Esophagus muscularis mucosa (tissue), 4 donors: Measurements from ENCODE around the gene RAB3D. TPM values are rescaled to one million over a fixed set of nuclear protein-coding genes. Genes with fewer than 3 reads are reported as not detected.

ENCODE experiments used
- DNase-seq: peaks from one replicate; pipeline ENCODE4 v3.0.0-alpha.2; 2017; ENCODE audit errors: extremely low spot score
- H3K27ac ChIP-seq, 4 donors: fragments of 200-600 bp; sonication (generic); replicated peaks in 1 of 4; 1 replicate in 3 of 4; 2 replicates in 1 of 4; pipeline ENCODE4 v1.5.1; 2016 to 2019; ENCODE audit warnings: mild to moderate bottlenecking in 1 of 4
- H3K27me3 ChIP-seq, 4 donors: fragments of 200-600 bp; sonication (generic); one replicate each; pipeline versions ENCODE4 v1.5.1 to v1.6.0; 2016 to 2019
- H3K36me3 ChIP-seq, 4 donors: fragments of 200-600 bp; sonication (generic); one replicate each; pipeline ENCODE4 v1.5.1; 2016 to 2019
- H3K4me1 ChIP-seq, 4 donors: fragments of 200-600 bp; sonication (generic); one replicate each; pipeline ENCODE4 v1.5.1; 2016 to 2019
- H3K4me3 ChIP-seq, 4 donors: fragments of 200-600 bp; sonication (generic); 1 replicate in 2 of 4; 2 replicates in 2 of 4; pipeline ENCODE4 v1.5.1; 2016 to 2019; ENCODE audit warnings: mild to moderate bottlenecking in 4 of 4, moderate library complexity in 1 of 4
- H3K9me3 ChIP-seq, 4 donors: fragments of 200-600 bp; sonication (generic); 1 replicate in 3 of 4; 2 replicates in 1 of 4; pipeline ENCODE4 v1.5.1; 2016 to 2019
- EP300 ChIP-seq: sonication (generic); formaldehyde crosslinking; IDR thresholded peaks from one replicate; pipeline ENCODE4 v1.6.1; 2017; ENCODE audit warnings: antibody characterized with exemption
- POLR2A ChIP-seq: fragments of 450-650 bp; IDR thresholded peaks from one replicate; pipeline ENCODE4 v1.6.1; 2017; ENCODE audit warnings: antibody characterized with exemption, moderate library complexity, mild to moderate bottlenecking, low read depth
- POLR2AphosphoS5 ChIP-seq, 2 donors: sonication (generic); formaldehyde crosslinking; IDR thresholded peaks; one replicate each; pipeline ENCODE4 v1.6.1; 2017; ENCODE audit warnings: antibody characterized with exemption in 2 of 2
- WGBS: methylation state at CpG from one replicate; pipeline ENCODE4 v1.1.5; 2018; 5-methylcytosine and 5-hydroxymethylcytosine counted together
- intact Hi-C: fragments of 100-400 bp; cut with DNase I; formaldehyde crosslinking; loops from one replicate; pipeline ENCODE4 v1.15.1; 2023
- total RNA-seq, 4 donors: library from RNA; depleted of rRNA; stranded (reverse); fragments of >200 nt; gene quantifications; one replicate each; pipeline versions ENCODE4 v1.1.0 to v1.2.1, GENCODE V29; 2016
- TF ChIP-seq, protein P1 (sequence below), 3 experiments: fragments of 200-600 bp in 2 of 3; fragments of 450-650 bp in 1 of 3; sonication (generic) in 2 of 3; IDR thresholded peaks; one replicate each; pipeline ENCODE4 v1.5.1; 2017 to 2019; ENCODE audit warnings: antibody characterized with exemption in 3 of 3, mild to moderate bottlenecking in 2 of 3, moderate library complexity in 1 of 3

Gene RAB3D
- total RNA-seq, 4 donors from 2014 or later: 15.1 to 40.3 (median 27.9) TPM

DNA sequence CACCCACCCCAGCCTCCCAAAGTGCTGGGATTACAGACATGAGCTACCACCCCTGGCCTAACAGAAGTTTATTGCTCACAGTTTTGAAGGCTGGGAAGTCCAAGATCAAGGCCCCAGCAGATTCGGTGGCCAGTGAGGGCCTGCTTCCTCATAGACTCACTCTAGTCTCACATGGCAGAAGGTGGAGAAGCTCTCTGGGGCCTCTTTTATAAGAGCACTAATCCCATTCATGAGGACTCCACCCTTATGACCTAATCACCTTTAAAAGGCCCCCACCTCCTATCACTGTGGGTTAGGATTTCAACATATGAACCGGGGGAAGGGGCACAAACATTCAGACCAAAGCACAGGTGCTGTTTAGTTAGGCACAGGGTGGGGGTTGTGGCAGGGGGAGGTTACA is 28.1 kb upstream of the RAB3D start:
- intact Hi-C loops: no loop called here
- no peak overlapping the region for H3K27ac ChIP-seq

DNA sequence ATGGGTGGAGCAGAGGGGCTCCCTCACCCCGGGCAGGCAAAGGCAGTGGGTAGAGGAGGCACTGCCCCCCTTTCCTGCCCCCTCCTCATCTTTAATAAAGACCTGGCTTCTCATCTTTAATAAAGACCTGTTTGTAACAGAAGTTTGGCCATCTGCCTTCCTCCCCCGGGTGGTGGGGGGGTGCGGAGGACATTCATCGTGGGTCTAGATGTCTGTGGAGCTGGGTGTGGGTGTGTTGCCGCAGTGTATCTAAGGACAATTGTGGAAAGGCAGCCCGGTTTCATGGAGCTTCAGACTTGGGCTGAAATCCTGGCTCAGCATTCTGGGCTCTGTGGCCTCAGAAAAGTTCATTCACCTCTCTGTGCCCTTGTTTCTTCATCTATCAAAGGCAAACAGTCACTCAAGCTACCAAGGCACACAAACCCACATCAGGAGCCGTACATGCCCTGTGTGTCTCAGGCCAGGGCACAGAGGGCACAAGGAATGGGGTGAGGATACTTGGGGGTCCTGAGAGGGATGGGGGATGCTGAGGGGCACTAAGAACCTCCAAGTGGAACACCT is 26.2 kb upstream of the RAB3D start:
- Histone ChIP-seq H3K27ac (no peak overlapping the region), H3K4me1 (peaks cover 0 to 10% (median 0%) of the 10 kb centered on the region in 4 donors), H3K9me3 (no peaks in the 10 kb centered on the region), H3K4me3 (no peak overlapping the region), H3K27me3 (no peaks in the 10 kb centered on the region), H3K36me3 (peaks cover 12 to 75% (median 61%) of the 10 kb centered on the region in 4 donors)
- no peak for DNase-seq
- WGBS: 64% methylated on average over 7 of the region's 7 CpGs
- intact Hi-C loops: no loop called here
- TF ChIP-seq, protein P1, sequence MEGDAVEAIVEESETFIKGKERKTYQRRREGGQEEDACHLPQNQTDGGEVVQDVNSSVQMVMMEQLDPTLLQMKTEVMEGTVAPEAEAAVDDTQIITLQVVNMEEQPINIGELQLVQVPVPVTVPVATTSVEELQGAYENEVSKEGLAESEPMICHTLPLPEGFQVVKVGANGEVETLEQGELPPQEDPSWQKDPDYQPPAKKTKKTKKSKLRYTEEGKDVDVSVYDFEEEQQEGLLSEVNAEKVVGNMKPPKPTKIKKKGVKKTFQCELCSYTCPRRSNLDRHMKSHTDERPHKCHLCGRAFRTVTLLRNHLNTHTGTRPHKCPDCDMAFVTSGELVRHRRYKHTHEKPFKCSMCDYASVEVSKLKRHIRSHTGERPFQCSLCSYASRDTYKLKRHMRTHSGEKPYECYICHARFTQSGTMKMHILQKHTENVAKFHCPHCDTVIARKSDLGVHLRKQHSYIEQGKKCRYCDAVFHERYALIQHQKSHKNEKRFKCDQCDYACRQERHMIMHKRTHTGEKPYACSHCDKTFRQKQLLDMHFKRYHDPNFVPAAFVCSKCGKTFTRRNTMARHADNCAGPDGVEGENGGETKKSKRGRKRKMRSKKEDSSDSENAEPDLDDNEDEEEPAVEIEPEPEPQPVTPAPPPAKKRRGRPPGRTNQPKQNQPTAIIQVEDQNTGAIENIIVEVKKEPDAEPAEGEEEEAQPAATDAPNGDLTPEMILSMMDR (IDR thresholded peaks at IDR 0.05): no peak

More for the DNA sequence above, 28.1 kb upstream of the RAB3D start:
- WGBS: 92% methylated on average over 2 of the region's 2 CpGs
- H3K4me1 ChIP-seq: peaks cover 0 to 10% (median 0%) of the 10 kb centered on the region in 4 donors
- H3K9me3 ChIP-seq: no peaks in the 10 kb centered on the region
- TF ChIP-seq, protein P1 (IDR thresholded peaks at IDR 0.05): no peak
- TF ChIP-seq EP300: no peak
- TF ChIP-seq POLR2AphosphoS5 (IDR thresholded peaks at IDR 0.05): no peak
- no peak for TF ChIP-seq POLR2A
- H3K36me3 ChIP-seq: peaks cover 5 to 56% (median 42%) of the 10 kb centered on the region in 4 donors
- DNase-seq: no peak
- H3K4me3 ChIP-seq: no peak overlapping the region
- no peaks in the 10 kb centered on the region for H3K27me3 ChIP-seq

DNA sequence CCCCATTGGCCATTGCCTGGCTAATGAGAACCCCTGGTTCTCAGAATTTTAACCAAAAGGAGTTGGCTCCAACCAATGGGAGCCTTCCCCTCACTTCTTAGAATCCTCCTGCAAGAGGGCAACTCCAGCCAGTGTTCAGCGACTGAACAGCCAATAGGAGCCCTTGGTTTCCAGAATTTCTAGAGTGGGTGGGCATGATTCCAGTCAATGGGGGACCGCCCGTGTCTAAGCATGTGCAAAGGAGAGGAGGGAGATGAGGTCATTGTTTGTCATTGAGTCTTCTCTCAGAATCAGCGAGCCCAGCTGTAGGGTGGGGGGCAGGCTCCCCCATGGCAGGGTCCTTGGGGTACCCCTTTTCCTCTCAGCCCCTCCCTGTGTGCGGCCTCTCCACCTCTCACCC is 25.5 kb upstream of the RAB3D start:
- 65% methylated on average over 5 of the region's 5 CpGs for WGBS
- Histone ChIP-seq H3K9me3 (no peaks in the 10 kb centered on the region), H3K4me3 (no peak overlapping the region), H3K36me3 (peaks cover 12 to 79% (median 65%) of the 10 kb centered on the region in 4 donors), H3K27me3 (no peaks in the 10 kb centered on the region), H3K4me1 (peaks cover 0 to 10% (median 0%) of the 10 kb centered on the region in 4 donors), H3K27ac (no peak overlapping the region)
- TF ChIP-seq POLR2AphosphoS5 (IDR thresholded peaks at IDR 0.05) (no peak), POLR2A (no peak)
- TF ChIP-seq, protein P1 (IDR thresholded peaks at IDR 0.05): no peak
- intact Hi-C loops: no loop called here
- DNase-seq: no peak

DNA sequence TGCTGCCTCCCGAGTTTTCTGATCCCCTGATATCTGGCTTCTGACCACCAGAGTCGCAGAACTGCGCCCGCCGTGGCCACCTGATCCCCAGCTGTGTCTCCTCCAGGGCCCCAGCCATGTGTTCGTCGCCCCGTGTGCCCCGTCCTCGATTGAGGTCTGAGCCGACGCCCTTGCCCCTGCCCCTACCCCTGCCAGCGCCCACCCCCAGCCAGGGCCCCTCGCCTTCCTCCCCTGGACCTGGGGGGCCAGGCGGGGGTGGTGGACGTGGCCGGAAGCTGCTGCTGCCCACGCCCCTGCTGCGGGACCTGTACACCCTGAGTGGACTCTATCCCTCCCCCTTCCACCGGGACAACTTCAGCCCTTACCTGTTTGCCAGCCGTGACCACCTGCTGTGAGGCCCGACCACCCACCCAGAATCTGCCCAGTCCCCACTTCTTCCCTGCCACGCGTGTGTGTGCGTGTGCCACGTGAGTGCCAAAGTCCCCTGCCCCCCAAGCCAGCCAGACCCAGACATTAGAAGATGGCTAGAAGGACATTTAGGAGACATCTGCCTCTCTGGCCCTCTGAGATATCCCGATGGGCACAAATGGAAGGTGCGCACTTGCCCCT is 24.9 kb upstream of the RAB3D start:
- Histone ChIP-seq H3K36me3 (peaks cover 16 to 82% (median 66%) of the 10 kb centered on the region in 4 donors), H3K9me3 (no peaks in the 10 kb centered on the region), H3K4me3 (no peak overlapping the region), H3K27me3 (no peaks in the 10 kb centered on the region), H3K27ac (no peak overlapping the region), H3K4me1 (peaks cover 0 to 10% (median 0%) of the 10 kb centered on the region in 4 donors)
- DNase-seq: no peak
- intact Hi-C loops: no loop called here
- WGBS: 93% methylated on average over 15 of the region's 28 CpGs
- TF ChIP-seq POLR2A: no peak

DNA sequence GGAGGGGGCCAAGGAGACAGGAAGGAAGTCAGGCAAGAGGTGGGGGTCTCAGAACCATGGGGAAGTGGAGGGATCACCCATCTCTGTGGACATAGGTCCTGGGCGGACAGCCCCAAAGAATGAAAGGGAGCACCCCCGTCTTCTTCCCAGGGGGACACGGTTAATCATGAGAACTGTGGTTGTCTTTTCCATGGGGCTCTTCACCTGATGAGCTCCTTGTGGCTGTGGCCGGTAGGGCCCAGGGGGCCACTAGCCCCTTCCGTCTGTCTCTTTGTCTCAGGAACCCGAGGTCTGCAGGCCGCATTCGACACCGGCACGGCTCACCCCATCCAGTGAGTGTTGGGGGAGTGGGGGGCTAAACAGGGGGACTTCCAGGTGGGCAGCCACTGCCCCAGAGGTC is 24.4 kb upstream of the RAB3D start:
- Histone ChIP-seq H3K27ac (no peak overlapping the region), H3K9me3 (no peaks in the 10 kb centered on the region), H3K27me3 (no peaks in the 10 kb centered on the region), H3K4me3 (no peak overlapping the region), H3K4me1 (peaks cover 0 to 10% (median 0%) of the 10 kb centered on the region in 4 donors), H3K36me3 (peaks cover 18 to 85% (median 68%) of the 10 kb centered on the region in 4 donors)
- no peak for TF ChIP-seq EP300
- TF ChIP-seq POLR2A: no peak
- no peak for TF ChIP-seq POLR2AphosphoS5 (IDR thresholded peaks at IDR 0.05)
- TF ChIP-seq, protein P1 (IDR thresholded peaks at IDR 0.05): no peak
- intact Hi-C loops: no loop called here
- WGBS: 83% methylated on average over 6 of the region's 10 CpGs
- DNase-seq: no peak
